Activated CD8-positive, alpha-beta memory T cell treated with anti-CD3 and anti-CD28 coated beads, Interleukin-2, amount 50 U/mL, for 1 hour (primary cell): Measurements from ENCODE around the gene CMTM8.

Experiments used
- DNase-seq: peaks from one replicate; pipeline ENCODE4 v3.0.0-alpha.2; 2020; ENCODE audit errors: extremely low read depth

The CMTM8 gene

GRCh38 chr3:32410367-32411246, 172.1 kb downstream of the CMTM8 start:
- DNase-seq, result no peak

- no peak for DNase-seq
Observed at GRCh38 chr3:32411442-32411841, 173.0 kb downstream of the CMTM8 start.

DNA sequence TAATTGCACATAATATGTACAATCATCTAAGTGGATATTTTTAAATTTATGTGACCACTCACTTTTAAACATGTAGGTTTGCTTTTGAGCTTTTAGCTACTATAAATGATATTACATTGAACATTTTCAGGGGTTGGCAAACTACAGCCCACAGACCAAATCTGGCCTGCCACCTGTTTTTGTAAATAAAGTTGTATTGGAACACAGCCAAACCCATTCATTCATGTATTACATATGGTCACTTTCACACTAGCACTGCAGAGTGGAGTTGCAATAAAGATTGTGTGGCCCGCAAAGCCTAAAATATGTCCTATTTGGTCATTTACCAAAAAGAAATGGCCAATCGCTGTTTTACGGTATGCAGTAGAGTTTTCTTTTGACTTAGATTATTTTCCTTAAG, 174.4 kb downstream of the CMTM8 start:
- DNase-seq, result no peak

DNA sequence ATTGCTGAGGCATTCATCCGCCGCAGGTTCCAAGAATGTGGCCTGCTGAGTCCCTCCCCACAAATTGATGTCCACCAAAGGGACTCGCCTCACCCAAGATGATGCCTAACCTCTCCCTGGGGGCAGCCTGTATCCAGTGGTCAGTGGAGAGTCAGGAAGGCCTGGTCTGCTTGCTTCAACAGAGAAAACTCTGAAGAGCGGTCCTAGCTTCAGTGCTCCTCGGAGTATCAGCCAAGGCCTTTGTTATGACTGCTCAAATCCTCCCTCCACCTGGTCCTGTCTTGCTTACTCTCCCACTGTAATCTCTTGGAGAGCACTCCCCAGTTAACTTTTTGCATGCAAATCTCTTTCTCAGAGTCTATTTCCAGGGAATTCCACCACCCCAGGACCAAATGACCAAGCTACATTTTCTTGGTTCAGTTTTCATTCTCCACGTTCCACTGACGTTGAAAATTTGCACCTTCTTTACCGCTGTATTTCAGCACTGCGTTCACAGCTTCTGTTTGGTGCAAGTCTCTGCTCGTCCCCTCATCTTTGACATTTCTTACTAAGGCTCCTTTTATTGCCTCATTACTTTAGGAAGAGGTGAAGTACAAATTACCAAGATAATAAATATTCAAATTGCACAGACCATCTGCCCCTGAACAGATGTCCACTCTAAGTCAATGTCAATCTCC, 175.5 kb downstream of the CMTM8 start:
- DNase-seq, result no peak

- no peak for DNase-seq
Observed at GRCh38 chr3:32414522-32415202, 176.2 kb downstream of the CMTM8 start.

- DNase-seq, result no peak
Observed at GRCh38 chr3:32419742-32420125, 181.3 kb downstream of the CMTM8 start.
